Suprapubic skin (tissue), 4 donors: ENCODE results near the gene BNC1.

Experiments
- EP300 ChIP-seq: sonication (generic); formaldehyde crosslinking; IDR thresholded peaks from one replicate; pipeline ENCODE4 v1.6.1; 2017; ENCODE audit warnings: antibody characterized with exemption
- POLR2A ChIP-seq, 2 donors: fragments of 450-650 bp; IDR thresholded peaks; one replicate each; pipeline ENCODE4 v1.6.1; 2017; ENCODE audit warnings: antibody characterized with exemption in 2 of 2, mild to moderate bottlenecking in 2 of 2, moderate library complexity in 2 of 2
- POLR2AphosphoS5 ChIP-seq, 3 donors: sonication (generic); formaldehyde crosslinking; IDR thresholded peaks; one replicate each; pipeline ENCODE4 v1.6.1; 2017; ENCODE audit warnings: antibody characterized with exemption in 3 of 3
- TF ChIP-seq, protein P1 (sequence below), 2 donors: fragments of 200-600 bp in 1 of 2; fragments of 450-650 bp in 1 of 2; sonication (generic) in 1 of 2; IDR thresholded peaks; one replicate each; pipeline ENCODE4 v1.5.1; 2016 to 2019; ENCODE audit warnings: antibody characterized with exemption in 2 of 2, mild to moderate bottlenecking in 1 of 2, moderate library complexity in 1 of 2

- TF ChIP-seq, protein P1, sequence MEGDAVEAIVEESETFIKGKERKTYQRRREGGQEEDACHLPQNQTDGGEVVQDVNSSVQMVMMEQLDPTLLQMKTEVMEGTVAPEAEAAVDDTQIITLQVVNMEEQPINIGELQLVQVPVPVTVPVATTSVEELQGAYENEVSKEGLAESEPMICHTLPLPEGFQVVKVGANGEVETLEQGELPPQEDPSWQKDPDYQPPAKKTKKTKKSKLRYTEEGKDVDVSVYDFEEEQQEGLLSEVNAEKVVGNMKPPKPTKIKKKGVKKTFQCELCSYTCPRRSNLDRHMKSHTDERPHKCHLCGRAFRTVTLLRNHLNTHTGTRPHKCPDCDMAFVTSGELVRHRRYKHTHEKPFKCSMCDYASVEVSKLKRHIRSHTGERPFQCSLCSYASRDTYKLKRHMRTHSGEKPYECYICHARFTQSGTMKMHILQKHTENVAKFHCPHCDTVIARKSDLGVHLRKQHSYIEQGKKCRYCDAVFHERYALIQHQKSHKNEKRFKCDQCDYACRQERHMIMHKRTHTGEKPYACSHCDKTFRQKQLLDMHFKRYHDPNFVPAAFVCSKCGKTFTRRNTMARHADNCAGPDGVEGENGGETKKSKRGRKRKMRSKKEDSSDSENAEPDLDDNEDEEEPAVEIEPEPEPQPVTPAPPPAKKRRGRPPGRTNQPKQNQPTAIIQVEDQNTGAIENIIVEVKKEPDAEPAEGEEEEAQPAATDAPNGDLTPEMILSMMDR (IDR thresholded peaks at IDR 0.05): no peak
- TF ChIP-seq POLR2A (IDR thresholded peaks at IDR 0.05): no peak
- TF ChIP-seq EP300: no peak
- TF ChIP-seq POLR2AphosphoS5 (IDR thresholded peaks at IDR 0.05): no peak
These were observed 8.7 kb upstream of the BNC1 start for GRCh38 chr15:83293201-83293600.
